MM.1S (cell line): ENCODE data around the gene CD74.

ENCODE experiments used
- DNase-seq: peaks from one replicate; pipeline ENCODE4 v3.0.0-alpha.2; 2015
- H2AFZ ChIP-seq: fragments of 300-600 bp; sonication (generic); 2 replicates; pipeline ENCODE4 v1.6.0; 2016; ENCODE audit warnings: antibody characterized with exemption, low read length
- H3F3A ChIP-seq: fragments of 300-600 bp; sonication (generic); 2 replicates; pipeline ENCODE4 v1.6.1; 2016; ENCODE audit warnings: mild to moderate bottlenecking, antibody characterized with exemption, low read length, moderate library complexity, mixed read lengths; ENCODE audit not compliant: insufficient read depth
- H3K27ac ChIP-seq: fragments of 300-600 bp; sonication (generic); 2 replicates; pipeline ENCODE4 v1.5.1; 2016; ENCODE audit warnings: mild to moderate bottlenecking, low read length
- H3K27me3 ChIP-seq: fragments of 300-600 bp; sonication (generic); replicated peaks from 2 replicates; pipeline ENCODE4 v1.6.0; 2016; ENCODE audit warnings: low read length; ENCODE audit not compliant: insufficient read depth
- H3K36me3 ChIP-seq: fragments of 300-600 bp; sonication (generic); replicated peaks from 2 replicates; pipeline ENCODE4 v1.6.1; 2016; ENCODE audit warnings: mild to moderate bottlenecking, low read length, mixed read lengths; ENCODE audit not compliant: insufficient read depth
- H3K4me1 ChIP-seq: fragments of 300-600 bp; sonication (generic); 2 replicates; pipeline ENCODE4 v1.6.1; 2016; ENCODE audit warnings: low read length, mixed read lengths
- H3K4me2 ChIP-seq: fragments of 300-600 bp; sonication (generic); 2 replicates; pipeline ENCODE4 v1.6.0; 2016; ENCODE audit warnings: low read depth, low read length
- H3K4me3 ChIP-seq: fragments of 300-600 bp; sonication (generic); 2 replicates; pipeline ENCODE4 v1.5.1; 2016; ENCODE audit warnings: low read length, mixed read lengths
- H3K79me2 ChIP-seq: fragments of 300-600 bp; sonication (generic); 2 replicates; pipeline ENCODE4 v1.6.1; 2016; ENCODE audit warnings: mixed run types, low read length, mixed read lengths
- H3K9ac ChIP-seq: fragments of 300-600 bp; sonication (generic); 2 replicates; pipeline ENCODE4 v1.6.1; 2016; ENCODE audit warnings: low read length, mixed read lengths
- H3K9me2 ChIP-seq: fragments of 300-600 bp; sonication (generic); replicated peaks from 2 replicates; pipeline ENCODE4 v1.6.1; 2016; ENCODE audit warnings: mild to moderate bottlenecking, low read length, mixed read lengths; ENCODE audit not compliant: insufficient read depth
- H3K9me3 ChIP-seq: fragments of 300-600 bp; sonication (generic); replicated peaks from 2 replicates; pipeline ENCODE4 v1.6.1; 2016; ENCODE audit warnings: mild to moderate bottlenecking, low read length, mixed read lengths; ENCODE audit not compliant: insufficient read depth
- H4K20me1 ChIP-seq: fragments of 300-600 bp; sonication (generic); 2 replicates; pipeline ENCODE4 v1.6.1; 2016; ENCODE audit warnings: mild to moderate bottlenecking, low read length, moderate library complexity, mixed read lengths; ENCODE audit not compliant: insufficient read depth
- EZH2 ChIP-seq: fragments of 300-600 bp; sonication (generic); optimal IDR thresholded peaks from 2 replicates; pipeline ENCODE3; 2017; ENCODE audit warnings: low read depth, mild to moderate bottlenecking, antibody characterized with exemption, low read length, mixed read lengths
- EZH2phosphoT487 ChIP-seq: fragments of 300-600 bp; sonication (generic); IDR thresholded peaks from 2 replicates; pipeline ENCODE4 v1.6.1; 2018; ENCODE audit warnings: antibody characterized with exemption, low read length
- TF ChIP-seq, protein P1 (sequence below): fragments of 300-600 bp; sonication (generic); IDR thresholded peaks from 2 replicates; pipeline ENCODE4 v1.5.1; 2016; ENCODE audit warnings: antibody characterized with exemption, low read length, mixed read lengths

Gene CD74

DNA sequence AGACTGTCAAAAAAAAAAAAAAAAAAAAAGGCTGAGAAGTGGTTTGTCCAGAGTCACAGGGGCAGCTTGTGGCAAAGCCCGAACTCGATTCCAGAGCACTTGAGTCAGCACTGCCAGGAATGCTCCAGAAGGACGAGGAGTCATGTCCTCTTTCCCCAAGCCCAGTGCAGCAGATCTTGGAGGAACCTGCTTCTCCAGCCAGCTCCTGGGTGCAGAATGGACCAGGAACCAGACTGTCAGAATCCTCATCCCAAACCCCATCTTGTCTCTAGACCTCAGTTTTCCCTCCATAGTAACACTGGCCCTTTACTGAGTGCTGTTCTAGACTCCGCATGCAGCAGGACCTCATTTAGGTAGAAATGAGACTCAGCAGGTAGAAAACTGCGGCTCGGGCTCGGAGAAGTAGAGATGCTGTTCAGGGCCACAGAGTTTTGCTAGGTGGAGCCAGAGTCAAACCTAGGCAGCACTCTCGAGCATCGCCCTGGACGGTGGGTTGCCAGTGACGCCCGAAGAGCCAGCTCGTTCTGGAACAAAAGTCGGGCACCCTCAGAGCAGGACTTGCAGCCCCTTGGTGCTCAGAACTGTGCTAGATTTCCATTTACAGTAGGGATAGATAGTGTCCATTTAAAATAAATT, 15.4 kb downstream of the CD74 start:
- Histone ChIP-seq H3K4me1 (no peaks in the 10 kb centered on the region), H4K20me1 (no peaks in the 10 kb centered on the region; the same call in 1 of the 2 replicates), H3F3A (peaks cover 37% of the 10 kb centered on the region), H3K27me3 (no peaks in the 10 kb centered on the region), H3K9me3 (no peaks in the 10 kb centered on the region), H2AFZ (no peak overlapping the region), H3K9ac (no peak overlapping the region), H3K4me2 (no peak overlapping the region), H3K4me3 (no peak overlapping the region), H3K36me3 (peaks cover 3% of the 10 kb centered on the region; the same call in 1 of the 2 replicates), H3K9me2 (no peaks in the 10 kb centered on the region), H3K79me2 (no peaks in the 10 kb centered on the region), H3K27ac (no peak overlapping the region)
- TF ChIP-seq EZH2phosphoT487 (no peak), EZH2 (no peak)
- TF ChIP-seq, protein P1, sequence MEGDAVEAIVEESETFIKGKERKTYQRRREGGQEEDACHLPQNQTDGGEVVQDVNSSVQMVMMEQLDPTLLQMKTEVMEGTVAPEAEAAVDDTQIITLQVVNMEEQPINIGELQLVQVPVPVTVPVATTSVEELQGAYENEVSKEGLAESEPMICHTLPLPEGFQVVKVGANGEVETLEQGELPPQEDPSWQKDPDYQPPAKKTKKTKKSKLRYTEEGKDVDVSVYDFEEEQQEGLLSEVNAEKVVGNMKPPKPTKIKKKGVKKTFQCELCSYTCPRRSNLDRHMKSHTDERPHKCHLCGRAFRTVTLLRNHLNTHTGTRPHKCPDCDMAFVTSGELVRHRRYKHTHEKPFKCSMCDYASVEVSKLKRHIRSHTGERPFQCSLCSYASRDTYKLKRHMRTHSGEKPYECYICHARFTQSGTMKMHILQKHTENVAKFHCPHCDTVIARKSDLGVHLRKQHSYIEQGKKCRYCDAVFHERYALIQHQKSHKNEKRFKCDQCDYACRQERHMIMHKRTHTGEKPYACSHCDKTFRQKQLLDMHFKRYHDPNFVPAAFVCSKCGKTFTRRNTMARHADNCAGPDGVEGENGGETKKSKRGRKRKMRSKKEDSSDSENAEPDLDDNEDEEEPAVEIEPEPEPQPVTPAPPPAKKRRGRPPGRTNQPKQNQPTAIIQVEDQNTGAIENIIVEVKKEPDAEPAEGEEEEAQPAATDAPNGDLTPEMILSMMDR = no peak
- DNase-seq = no peak

DNA sequence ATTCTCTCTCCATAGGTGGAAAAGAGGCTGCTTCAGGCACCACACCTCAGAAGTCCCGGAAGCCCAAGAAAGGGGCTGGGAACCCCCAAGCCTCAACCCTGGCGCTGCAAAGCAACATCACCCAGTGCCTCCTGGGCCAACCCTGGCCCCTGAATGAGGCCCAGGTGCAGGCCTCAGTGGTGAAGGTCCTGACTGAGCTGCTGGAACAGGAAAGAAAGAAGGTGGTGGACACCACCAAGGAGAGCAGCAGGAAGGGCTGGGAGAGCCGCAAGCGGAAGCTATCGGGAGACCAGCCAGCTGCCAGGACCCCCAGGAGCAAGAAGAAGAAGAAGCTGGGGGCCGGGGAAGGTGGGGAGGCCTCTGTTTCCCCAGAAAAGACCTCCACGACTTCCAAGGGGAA, 16.4 kb downstream of the CD74 start:
- DNase-seq = no peak
- Histone ChIP-seq H3K9me2 (no peaks in the 10 kb centered on the region), H3K4me2 (no peak overlapping the region), H3K4me3 (no peak overlapping the region), H2AFZ (no peak overlapping the region), H3K9me3 (no peaks in the 10 kb centered on the region), H3K9ac (no peak overlapping the region), H3K4me1 (no peaks in the 10 kb centered on the region), H4K20me1 (no peaks in the 10 kb centered on the region; the same call in 1 of the 2 replicates), H3K79me2 (no peaks in the 10 kb centered on the region), H3K27ac (no peak overlapping the region), H3K27me3 (no peaks in the 10 kb centered on the region), H3F3A (peaks cover 27% of the 10 kb centered on the region), H3K36me3 (0 out of 2 replicates have a peak, but pooled peaks cover 3% of the 10 kb centered on the region)
- no peak for TF ChIP-seq EZH2phosphoT487
- no peak for TF ChIP-seq EZH2
- TF ChIP-seq, protein P1 = no peak

DNA sequence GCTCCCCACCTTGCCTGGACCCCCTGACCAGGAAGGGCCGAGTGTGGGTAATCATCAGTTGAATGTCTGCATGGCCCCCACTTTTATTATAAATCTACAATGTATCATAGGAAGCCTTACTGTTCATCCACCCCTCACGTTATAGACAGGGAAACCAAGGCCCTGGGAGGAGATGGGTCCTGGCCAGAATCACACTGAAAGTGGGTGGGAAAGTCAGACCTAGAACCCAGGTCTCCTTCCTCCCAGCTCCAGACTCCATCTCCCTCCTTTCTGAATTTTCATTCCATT, 17.1 kb downstream of the CD74 start:
- TF ChIP-seq EZH2phosphoT487 (no peak), EZH2 (no peak)
- TF ChIP-seq, protein P1 = no peak
- no peak overlapping the region for H3K4me2 ChIP-seq
- 0 out of 2 replicates have a peak, but pooled peaks cover 3% of the 10 kb centered on the region for H3K36me3 ChIP-seq
- H3F3A ChIP-seq = peaks cover 21% of the 10 kb centered on the region
- no peaks in the 10 kb centered on the region for H3K9me2 ChIP-seq
- H3K27ac ChIP-seq = no peak overlapping the region
- H3K9me3 ChIP-seq = no peaks in the 10 kb centered on the region
- H3K79me2 ChIP-seq = no peaks in the 10 kb centered on the region
- no peaks in the 10 kb centered on the region for H3K4me1 ChIP-seq
- H2AFZ ChIP-seq = no peak overlapping the region
- H3K9ac ChIP-seq = no peak overlapping the region
- no peak for DNase-seq
- no peak overlapping the region for H3K4me3 ChIP-seq
- no peaks in the 10 kb centered on the region for H3K27me3 ChIP-seq
- H4K20me1 ChIP-seq = no peaks in the 10 kb centered on the region; the same call in 1 of the 2 replicates
